NOMO-1 treated with DMSO at 0.1 percent for 48 hours (cell line): ENCODE results near the gene PLA2G2C.

ENCODE experiments used
- DNase-seq: peaks from one replicate; lab custom pipeline; 2025; ENCODE audit not compliant: unreplicated experiment; lab: John Stamatoyannopoulos, UW

PLA2G2C gene

GRCh38 chr1:20184997-20185833 lies 1.1 kb downstream of the PLA2G2C start:
- DNase-seq = peak; percentile 25

DNA sequence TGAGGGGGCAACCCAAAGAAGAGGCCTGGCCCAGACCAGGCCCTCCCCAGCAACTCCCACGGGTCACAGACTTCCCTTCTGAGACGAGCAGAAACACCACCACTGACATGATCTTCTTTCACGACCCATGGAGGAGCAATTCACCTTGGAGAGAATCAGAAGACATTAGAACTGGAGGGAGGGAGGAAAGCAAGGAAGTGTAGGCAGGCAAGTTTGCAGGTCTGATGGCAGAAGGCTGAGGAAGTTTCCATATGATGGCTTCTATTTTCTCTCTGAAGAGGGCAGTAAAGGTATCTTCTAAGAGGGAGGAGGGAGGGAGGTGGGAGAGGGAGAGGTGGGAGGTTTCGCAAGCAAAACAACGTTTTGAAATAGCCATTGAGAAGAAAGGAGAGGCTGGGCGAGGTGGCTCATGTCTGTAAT lies 1.8 kb downstream of the PLA2G2C start:
- peak; percentile 57 for DNase-seq

- DNase-seq = no peak
Measured at GRCh38 chr1:20183616-20184271, 2.6 kb downstream of the PLA2G2C start.

DNA sequence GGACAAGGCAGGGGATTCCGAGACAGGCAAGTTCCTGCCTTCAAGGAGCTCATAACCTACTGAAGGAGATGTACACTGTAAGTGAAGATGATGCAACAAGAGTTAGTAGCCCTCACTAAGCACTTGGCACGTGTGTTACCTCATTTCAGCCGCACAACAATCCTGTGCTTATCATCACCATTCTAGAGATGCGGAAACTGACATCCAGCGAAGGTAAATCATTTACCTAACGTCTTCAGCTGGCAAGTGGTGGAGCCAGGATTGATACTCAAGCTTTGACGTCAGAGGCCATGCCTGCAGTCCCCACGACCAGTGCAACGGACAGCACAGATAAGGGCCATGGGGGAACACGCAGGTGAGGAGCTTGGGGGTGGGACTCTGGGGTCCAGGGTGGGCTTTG lies 3.3 kb downstream of the PLA2G2C start:
- no peak for DNase-seq

DNA sequence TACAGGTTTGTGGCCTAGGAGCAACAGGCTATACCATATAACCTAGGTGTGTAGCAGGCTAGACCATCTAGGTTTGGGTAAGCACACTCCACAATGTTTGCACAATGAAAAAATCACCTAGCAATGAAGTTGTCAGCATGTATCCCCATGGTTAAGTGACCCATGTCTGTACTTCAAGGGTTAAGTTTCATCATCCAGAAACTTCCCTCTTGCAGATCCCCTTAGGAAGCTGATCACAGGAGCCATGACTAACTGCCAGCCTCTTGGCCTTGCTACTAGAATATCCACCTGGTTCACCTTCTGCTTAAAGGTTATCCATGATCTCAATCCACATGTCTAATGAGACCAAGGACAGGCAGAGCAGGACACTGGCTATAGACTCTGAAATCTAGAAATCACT lies 3.9 kb downstream of the PLA2G2C start:
- no peak for DNase-seq

GRCh38 chr1:20180844-20181207 lies 5.5 kb downstream of the PLA2G2C start:
- no peak for DNase-seq

GRCh38 chr1:20180129-20180843 lies 6.0 kb downstream of the PLA2G2C start:
- no peak for DNase-seq

DNA sequence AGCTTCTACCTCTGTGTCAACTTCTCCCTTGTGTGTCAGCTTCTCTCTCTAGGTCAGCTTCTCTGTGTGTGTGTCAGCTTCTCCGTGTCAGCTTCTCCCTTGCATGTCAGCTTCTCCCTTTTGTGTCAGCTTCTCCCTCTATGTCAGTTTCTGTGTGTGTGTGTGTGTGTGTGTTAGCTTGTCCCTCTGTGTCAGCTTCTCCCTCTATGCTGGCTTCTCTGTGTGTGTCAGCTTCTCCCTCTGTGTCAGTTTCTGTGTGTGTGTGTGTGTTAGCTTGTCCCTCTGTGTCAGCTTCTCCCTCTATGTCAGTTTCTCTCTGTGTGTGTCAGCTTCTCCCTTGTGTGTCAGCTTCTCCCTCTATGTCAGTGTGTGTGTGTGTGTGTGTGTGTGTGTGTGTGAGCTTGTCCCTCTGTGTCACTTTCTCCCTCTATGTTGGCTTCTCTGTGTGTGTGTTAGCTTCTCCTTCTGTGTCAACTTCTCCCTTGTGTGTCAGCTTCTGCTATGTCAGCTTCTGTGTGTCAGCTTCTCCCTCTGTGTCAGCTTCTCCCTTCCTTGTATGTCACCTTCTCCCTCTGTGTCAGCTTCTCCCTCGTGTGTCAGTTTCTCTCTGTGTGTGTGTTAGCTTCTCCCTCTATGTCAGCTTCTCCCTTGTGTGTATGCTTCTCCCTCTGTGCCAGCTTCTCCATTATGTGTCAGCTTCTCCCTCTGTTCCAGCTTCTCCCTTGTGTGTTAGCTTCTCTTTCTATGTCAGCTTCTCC lies 6.8 kb downstream of the PLA2G2C start:
- DNase-seq = no peak

DNA sequence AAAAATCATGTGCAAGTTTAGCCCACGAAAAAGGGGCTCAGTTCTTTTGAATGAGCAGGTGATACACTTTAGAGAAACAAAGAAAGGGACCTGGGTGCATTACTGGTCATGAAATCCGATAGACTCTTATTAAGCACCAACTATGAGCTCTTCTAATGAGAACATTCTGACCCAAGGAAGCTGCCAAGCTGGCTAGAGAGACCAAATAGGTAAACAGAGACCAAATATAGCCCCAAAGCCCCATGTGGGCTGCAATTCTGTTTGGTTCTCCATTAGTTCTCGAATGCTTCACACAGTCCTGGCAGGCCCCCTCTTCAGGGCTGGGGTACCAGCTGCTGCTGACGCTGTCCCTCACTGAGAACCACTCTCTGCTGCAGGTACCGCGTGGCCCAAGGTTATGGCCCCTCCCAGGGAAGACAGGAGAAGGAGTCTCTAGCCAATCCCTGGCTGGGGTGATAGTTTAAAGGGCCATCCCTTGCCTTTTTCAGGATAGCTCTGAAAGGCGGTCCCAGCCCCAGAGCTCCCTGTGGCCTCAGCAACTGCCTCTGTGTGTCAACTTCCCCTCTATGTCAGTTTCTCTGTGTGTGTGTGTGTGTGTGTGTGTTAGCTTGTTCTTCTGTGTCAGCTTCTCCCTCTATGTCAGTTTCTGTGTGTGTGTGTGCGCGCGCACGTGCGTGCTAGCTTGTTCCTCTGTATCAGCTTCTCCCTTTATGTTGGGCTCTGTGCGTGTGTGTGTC lies 7.5 kb downstream of the PLA2G2C start:
- DNase-seq = peak; percentile 58

- peak; percentile 34 for DNase-seq
Measured at GRCh38 chr1:20174937-20175666, 11.2 kb downstream of the PLA2G2C start.

- no peak for DNase-seq
Measured at GRCh38 chr1:20172033-20172590, 14.2 kb downstream of the PLA2G2C start.

- DNase-seq = no peak
Measured at GRCh38 chr1:20169932-20170331, 16.4 kb downstream of the PLA2G2C start.

DNA sequence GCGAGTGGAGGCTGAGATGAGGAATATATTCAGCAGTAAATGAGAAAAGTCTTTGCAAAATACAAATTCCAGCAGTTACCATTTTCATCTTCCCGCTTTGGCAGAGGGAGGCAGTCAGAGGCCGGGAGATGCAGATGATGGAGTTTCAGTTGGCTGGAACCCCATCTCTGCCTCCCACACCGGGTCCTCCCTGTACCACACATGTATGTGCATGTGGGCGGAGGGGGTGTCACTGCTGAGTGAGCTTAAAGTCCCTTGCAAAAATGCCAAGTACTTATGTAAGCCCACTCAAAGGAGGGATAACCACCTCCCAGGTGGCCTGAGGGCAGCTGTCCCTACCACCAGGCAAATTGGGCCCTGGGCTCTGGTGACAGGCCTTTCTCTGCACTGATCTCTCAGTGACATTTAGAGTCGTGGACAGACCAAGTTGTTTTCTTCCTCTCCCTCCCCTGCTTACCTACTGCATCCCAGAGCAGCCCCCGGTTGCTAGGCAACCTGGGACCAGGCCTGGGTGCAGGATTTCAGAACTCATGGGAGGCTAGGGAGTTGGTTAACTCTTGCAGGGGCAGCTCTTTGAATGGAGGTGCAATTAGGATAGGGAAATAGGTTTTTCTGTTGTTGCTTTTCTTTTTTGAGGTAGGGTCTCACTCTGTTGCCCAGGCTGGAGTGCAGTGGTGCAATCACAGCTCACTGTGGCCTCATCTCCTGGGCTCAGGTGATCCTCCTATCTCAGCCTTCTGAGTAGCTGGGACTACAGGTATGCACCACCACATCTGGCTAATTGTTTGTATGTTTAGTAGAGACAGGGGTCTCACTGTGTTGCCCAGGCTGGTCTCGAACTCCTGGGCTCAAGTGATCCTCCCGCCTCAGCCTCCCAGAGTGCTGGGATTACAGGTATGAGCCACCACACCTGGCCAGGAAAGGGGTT lies 17.5 kb downstream of the PLA2G2C start:
- DNase-seq = no peak

GRCh38 chr1:20167126-20167525 lies 19.2 kb downstream of the PLA2G2C start:
- DNase-seq = no peak

GRCh38 chr1:20166051-20166450 lies 20.3 kb downstream of the PLA2G2C start:
- DNase-seq = no peak

GRCh38 chr1:20165522-20165951 lies 20.8 kb downstream of the PLA2G2C start:
- peak; percentile 92 for DNase-seq

GRCh38 chr1:20164694-20165202 lies 21.6 kb downstream of the PLA2G2C start:
- peak; percentile 34 for DNase-seq

DNA sequence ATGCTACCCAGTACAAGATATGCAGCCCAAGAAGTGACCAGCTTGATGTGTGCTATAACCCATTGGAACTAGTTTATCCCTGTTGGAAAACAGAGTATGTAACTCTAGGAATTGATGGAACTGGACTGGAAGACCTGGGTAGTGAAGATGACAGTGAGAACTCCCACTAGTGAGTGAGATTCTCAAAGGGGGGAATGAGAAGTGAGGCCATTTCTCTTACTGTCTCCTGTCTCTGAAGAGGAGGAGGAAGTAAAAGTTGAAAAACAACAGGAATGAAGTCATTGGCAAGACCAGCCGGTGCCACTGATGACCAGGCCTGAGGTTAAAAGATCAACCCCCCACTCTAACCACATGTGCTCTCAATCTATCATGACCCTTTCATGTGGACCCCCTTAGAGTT lies 26.3 kb downstream of the PLA2G2C start:
- no peak for DNase-seq
